GDM1 (cell line): ENCODE measurements around the gene TTC7B.

Experiments
- DNase-seq: peaks from one replicate; lab custom pipeline; 2025; lab: John Stamatoyannopoulos, UW

Gene TTC7B

GRCh38 chr14:90575781-90576180 is 240.4 kb downstream of the TTC7B start:
- no peak for DNase-seq

DNA sequence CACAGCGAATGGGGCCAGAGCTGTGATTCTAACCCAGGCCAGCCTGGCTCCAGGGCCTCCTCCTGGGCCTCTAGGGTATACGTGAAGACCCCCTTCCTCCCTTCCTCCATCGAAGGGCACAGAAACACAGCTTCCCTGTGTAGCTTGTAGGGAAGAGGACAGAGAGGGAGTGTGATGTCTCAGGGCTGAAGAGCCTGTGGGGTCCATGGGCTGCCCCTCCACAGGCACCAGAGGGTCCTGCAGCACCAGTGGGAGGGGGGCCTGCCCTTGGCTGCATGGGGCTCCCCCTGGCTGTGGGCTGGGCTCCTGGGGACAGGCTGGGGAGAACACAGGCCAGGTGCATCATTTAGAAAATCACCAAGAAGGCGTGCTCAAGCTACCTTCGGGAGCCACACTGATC is 240.9 kb downstream of the TTC7B start:
- DNase-seq: no peak

- DNase-seq: no peak
Measured at GRCh38 chr14:90574188-90575131, 241.8 kb downstream of the TTC7B start.

DNA sequence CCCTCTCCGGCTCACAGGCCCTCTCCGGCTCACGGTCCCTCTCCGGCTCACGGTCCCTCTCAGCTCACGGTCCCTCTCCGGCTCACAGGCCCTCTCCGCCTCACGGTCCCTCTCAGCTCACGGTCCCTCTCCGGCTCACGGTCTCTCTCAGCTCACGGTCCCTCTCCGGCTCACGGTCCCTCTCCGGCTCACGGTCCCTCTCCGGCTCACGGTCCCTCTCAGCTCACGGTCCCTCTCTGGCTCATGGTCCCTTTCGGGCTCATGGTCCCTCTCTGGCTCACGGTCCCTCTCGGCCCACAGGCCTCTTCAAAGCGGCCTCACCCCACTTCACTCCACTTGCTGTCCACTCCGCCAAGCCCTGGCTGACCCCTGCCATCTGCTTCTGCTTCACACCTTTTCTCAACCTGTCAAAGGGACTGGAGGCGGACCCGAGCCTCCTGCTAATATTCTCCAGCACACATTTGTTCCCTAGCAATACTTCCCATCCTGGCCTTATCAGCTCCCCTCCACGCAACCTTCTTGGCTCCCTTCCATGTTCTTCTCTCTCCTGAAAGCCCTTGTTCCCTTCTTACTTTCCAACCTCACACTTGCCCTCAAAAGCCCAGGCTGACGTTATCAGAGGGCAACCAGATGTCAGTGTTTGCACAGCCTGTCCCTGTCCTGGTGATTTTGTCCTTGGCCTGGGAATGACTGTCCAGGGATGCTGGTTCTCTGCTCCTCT is 242.7 kb downstream of the TTC7B start:
- no peak for DNase-seq

GRCh38 chr14:90572441-90573150 is 243.6 kb downstream of the TTC7B start:
- no peak for DNase-seq

GRCh38 chr14:90571149-90571947 is 244.9 kb downstream of the TTC7B start:
- no peak for DNase-seq

- DNase-seq: no peak
Measured at GRCh38 chr14:90570461-90570860, 245.8 kb downstream of the TTC7B start.

DNA sequence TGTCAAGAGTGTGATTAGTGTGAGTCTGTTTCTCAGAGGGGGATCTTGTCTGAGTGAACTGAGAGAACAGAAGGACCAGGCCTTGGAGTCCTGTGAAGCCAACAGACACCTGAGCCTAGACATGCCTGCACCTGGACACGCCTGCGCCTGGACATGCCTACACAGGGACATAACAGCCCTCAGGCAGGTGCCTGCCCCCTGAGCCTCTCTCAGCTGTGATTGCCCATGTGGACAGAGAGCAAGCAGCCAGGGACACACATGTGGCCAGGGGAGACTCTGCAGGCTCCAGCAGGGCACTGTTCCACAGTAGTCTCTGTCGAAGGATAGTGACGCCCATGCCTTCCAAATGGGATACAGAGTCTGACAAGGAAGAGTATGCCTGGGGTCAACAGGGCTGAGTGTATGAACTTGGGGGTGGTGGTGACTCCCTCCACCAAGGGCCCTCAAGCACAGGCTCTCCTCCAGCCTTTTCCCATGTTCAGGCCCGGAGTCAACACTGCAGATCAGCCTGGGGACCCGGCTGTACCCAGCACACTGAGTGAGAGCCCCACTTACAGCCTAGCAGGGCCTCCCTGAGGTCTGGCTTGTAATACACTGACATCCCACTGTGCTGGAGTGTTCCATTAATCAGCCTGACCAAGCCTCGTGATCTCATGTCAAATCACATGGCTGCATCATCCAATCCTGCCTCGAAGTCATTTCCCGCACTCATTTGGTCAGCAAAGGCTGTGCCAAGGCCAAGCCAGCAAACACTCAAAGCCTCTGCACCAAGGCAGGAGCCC is 246.4 kb downstream of the TTC7B start:
- no peak for DNase-seq

- no peak for DNase-seq
Measured at GRCh38 chr14:90569201-90569600, 247.0 kb downstream of the TTC7B start.

- no peak for DNase-seq
Measured at GRCh38 chr14:90568405-90568804, 247.8 kb downstream of the TTC7B start.

GRCh38 chr14:90567991-90568390 is 248.2 kb downstream of the TTC7B start:
- no peak for DNase-seq

- no peak for DNase-seq
Measured at GRCh38 chr14:90567191-90567590, 249.0 kb downstream of the TTC7B start.

GRCh38 chr14:90566481-90566880 is 249.7 kb downstream of the TTC7B start:
- DNase-seq: no peak

GRCh38 chr14:90564496-90564895 is 251.7 kb downstream of the TTC7B start:
- DNase-seq: no peak

DNA sequence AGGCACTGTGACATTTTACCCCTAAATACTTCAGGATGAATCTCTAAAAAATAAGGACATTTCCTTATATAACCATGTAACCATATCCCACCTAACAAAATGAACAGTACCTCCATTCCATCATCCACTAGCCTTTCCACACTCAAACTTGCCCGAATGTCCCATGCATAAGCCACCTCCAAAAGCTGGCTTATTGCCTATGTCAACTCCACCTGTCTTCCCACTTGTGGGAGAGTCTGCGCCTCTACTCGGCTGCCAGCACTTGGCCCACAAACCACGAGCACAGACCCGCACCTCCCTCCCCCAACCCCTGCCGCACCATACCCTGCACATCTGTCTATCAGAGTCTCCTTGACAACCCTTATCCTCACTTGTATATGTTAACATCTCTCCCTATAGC is 253.6 kb downstream of the TTC7B start:
- DNase-seq: no peak

DNA sequence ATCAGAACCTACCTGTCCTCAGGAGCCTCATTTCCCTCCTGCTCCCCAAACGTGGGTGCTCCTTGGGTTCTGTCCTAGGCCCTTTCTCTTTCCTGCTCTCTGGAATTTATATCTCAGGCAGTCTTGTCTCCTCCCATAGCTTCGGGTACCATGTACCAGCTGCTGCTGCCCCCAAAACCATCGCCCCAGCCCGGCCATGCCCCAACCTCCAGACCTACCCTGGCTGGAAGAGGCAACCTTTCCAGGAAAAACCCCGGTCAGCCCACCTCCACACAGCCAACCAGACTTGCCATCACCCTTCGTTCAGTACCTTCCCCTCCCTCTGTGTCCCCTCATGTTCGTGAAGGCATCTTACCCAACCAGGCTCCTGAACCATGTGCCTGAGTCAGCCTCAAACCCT is 254.3 kb downstream of the TTC7B start:
- DNase-seq: no peak

DNA sequence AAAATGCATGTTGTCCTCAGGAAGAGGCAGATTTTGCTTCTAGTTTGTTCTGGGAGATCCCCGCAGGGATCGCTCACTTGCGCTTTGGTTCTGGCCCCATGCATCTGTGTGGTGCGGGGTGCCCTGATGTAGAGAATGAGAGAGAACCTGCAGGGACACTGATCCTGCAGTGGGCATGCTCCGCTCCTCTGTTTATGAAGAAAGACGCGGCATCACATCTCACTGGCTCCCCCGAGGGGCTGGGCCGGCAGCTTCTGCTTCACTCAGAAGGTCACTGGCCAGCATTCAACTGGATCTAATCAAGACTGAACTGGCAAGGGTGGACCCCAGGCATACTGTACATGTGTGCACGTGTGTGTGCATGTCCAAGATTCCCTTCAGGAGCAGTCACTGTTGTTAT is 255.2 kb downstream of the TTC7B start:
- no peak for DNase-seq

- no peak for DNase-seq
Measured at GRCh38 chr14:90560558-90560957, 255.7 kb downstream of the TTC7B start.

DNA sequence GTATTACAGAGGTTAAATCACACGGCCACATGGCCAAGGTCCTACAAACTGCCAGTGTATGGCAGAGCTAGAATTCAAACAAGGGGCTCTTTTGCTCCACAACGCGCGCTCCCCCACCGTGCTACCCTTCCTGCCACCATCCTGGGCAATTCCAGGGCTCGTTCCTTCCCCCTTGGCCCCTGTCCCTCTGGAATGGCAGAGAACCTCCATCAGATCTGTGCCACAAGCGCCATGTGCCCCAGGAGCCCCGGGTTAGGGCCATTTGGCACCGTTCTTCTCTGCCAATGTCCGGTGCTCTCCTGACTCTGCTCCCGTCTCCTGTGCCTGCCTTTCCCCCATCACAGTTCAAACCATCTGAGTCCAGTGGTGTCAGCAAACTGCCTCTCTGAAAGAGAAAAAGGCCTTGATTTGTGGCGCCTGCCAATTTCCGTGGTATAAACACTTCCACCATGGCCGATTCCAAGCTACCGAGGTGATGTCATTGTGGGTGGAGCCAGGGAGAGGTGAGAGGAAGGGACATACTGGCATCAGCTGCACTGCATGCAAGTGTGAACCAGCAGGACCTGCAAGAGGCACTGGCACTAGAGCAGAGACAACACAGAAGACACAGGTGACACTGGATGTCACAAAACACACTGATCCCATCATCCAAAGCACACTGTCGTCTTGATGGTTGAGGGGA is 256.3 kb downstream of the TTC7B start:
- no peak for DNase-seq

DNA sequence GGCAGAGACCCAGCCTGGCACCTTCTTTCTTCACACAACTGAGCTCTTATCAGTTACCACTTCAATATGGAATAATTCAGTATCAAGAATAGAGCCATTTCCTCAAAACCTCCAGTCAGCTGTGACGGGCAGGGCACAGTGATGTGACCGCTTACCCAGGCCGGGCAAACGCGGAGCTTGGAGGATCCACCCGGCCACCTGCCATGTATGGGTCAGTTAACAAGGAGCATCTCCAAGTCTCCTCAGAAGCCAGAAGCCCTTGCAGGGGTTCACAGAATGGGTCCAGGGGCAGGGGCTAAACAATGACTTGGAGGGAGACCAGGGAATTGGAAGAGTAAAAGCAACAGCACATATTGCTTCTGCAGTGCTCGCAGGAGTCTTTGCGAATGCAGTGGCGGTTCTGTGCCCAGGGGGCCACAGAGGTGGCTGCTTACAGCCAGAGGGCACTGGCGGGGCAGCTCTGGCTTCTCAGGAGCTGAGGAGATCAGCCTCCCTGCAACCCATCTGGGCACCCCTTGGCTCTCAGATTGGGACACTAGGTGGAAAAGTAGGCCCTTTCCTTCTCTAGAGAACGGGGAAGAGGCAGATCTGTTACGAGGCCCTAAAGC is 257.1 kb downstream of the TTC7B start:
- no peak for DNase-seq
